Right lobe of liver (tissue), 4 donors: Measurements from ENCODE around the gene MISP.

ENCODE experiments used
- POLR2A ChIP-seq: fragments of 450-650 bp; IDR thresholded peaks from one replicate; pipeline ENCODE4 v1.6.1; 2017; ENCODE audit warnings: antibody characterized with exemption, mild to moderate bottlenecking
- TF ChIP-seq, protein P1 (sequence below), 4 donors: fragments of 200-600 bp in 3 of 4; fragments of 450-650 bp in 1 of 4; IDR thresholded peaks; one replicate each; pipeline versions ENCODE4 v1.5.1 to v1.8.0; 2016 to 2022; ENCODE audit warnings: antibody characterized with exemption in 4 of 4, mild to moderate bottlenecking in 2 of 4
- donor health status: DM: no; HTN: no; CAD: no.
- donor health status: DM: no; HTN: no; CAD: no.
- donor health status: DM: no; HTN: yes; CAD: no.

- TF ChIP-seq, protein P1, sequence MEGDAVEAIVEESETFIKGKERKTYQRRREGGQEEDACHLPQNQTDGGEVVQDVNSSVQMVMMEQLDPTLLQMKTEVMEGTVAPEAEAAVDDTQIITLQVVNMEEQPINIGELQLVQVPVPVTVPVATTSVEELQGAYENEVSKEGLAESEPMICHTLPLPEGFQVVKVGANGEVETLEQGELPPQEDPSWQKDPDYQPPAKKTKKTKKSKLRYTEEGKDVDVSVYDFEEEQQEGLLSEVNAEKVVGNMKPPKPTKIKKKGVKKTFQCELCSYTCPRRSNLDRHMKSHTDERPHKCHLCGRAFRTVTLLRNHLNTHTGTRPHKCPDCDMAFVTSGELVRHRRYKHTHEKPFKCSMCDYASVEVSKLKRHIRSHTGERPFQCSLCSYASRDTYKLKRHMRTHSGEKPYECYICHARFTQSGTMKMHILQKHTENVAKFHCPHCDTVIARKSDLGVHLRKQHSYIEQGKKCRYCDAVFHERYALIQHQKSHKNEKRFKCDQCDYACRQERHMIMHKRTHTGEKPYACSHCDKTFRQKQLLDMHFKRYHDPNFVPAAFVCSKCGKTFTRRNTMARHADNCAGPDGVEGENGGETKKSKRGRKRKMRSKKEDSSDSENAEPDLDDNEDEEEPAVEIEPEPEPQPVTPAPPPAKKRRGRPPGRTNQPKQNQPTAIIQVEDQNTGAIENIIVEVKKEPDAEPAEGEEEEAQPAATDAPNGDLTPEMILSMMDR (IDR thresholded peaks at IDR 0.05), result no peak
- no peak for TF ChIP-seq POLR2A
These were observed 37.7 kb downstream of the MISP start for GRCh38 chr19:788686-788982.
